ENCODE measurements around the gene ITCH.

ITCH gene

DNA sequence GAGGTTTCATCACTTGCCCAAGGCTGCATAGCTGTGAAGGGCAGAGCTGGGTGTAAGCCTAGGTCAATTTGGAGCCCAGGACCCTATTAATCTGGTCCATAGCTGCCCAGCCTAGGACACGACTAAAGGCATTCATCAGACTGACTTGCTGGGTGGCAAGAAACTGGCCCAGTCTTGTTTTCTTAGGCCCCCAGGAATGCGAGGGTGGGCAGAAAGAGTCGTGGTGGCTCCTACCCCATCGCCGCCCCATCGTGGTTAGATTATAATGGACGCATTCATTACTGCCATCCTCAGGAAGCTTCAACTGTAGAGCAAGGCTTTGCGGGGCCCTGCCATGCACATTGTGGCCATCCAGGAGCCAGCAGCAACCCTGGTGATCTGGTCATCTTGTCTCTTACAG, 169.2 kb downstream of the ITCH start:
- DNase-seq (ENCODE audit: low spot score) = no peak

DNA sequence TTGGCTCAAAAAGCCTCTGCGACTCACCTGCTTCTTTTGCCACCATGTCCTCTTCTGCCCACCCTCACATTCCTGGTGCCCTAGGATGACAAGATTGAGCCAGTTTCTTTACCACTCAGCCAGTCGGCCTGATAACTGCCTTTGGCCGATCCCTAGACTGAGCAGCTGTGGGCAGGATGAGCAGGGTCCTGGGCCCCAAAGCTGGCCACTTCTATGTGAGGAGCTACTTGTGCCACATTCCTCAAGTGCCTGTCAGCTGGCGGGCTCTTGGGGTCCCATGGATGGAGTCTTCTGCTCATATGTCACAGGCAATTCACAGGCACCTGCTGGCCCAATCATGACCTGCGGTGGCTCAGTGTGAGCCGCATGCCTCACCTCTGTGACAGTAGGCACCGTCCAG, 169.7 kb downstream of the ITCH start:
- no peak for DNase-seq (ENCODE audit: low spot score)

DNA sequence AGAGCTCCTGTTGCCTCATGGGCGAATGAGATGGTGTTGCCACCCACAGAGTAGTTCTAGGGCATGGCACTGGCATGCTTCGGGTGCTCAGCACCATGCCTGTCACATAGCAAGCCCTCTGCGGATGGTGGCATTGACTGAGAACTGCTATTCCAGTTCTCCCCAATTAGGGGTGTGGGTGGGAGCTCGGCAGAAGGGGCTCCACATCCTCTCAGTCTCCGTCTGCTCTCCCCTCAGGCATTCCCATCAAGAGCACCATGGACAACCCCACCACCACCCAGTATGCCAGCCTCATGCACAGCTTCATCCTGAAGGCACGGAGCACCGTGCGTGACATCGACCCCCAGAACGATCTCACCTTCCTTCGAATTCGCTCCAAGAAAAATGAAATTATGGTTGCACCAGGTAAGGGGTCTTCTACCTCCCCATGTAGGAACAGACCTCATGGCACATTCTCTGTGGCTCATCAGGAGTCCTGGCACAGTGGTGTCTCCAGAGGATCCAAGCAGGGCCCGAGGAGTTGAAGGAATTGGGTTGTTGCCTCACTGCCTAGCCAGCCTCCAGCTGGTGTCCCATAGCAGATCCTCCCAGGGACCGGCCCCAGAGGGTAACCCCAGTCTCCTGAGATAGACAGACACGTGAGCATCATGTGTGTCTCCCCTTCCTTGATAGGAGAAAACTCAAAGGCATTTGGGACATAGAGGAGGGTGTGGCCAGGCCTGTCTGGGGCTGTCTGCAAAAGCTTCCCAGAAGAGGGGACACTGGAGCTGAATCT, 171.5 kb downstream of the ITCH start:
- no peak for DNase-seq (ENCODE audit: low spot score)

- DNase-seq (ENCODE audit: low spot score) = no peak
These were observed 172.3 kb downstream of the ITCH start for GRCh38 chr20:34535301-34535840.

DNA sequence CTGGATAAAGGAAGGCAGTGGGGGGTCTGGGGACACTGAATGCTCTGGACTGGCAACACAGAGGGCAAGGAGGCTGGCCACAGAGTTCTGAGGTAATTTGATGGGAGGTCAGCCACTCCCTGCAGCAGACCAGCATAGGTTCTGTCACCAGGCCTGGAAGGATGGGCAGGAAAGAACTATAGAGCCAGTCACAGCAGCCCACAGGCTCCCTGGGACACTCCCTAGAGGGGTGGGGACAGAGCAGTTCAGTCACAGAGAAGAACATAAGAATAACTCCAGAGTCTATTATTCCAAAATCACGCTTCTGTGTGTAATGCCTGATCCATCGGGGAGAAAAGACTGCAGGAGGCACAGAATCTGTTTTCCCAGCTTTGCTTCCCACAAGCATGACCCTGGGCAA, 172.8 kb downstream of the ITCH start:
- DNase-seq (ENCODE audit: low spot score) = no peak

DNA sequence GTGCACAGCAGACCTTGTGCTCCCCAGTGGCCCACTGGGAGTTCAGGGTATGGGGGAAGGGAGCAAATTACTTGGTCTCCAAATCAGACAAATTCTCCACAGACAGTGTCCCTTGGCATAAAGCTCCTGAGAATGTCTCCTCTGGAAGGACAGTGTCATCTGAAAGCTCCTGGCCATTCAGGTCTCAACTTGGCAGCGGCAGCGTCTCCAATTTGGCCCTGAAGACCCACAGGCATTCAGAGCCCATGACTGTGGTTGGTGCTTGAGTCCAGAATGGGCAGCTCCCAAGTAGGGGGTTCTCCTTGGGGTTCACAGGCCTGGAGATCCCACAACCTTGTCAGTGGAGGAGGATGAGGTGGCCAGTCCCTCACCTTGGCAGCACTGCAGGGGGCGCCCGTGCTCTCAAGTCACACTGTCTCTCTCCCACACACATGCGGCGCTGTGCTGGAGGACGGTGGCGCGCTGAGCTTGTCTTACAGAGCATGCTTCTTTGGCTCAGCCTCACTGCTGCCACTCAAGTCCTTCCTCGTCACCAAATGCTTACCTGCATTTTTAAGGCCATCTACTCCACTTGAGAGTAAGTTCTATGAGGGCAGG, 173.8 kb downstream of the ITCH start:
- no peak for DNase-seq (ENCODE audit: low spot score)

GRCh38 chr20:34537651-34538050, 174.6 kb downstream of the ITCH start:
- no peak for DNase-seq (ENCODE audit: low spot score)

DNA sequence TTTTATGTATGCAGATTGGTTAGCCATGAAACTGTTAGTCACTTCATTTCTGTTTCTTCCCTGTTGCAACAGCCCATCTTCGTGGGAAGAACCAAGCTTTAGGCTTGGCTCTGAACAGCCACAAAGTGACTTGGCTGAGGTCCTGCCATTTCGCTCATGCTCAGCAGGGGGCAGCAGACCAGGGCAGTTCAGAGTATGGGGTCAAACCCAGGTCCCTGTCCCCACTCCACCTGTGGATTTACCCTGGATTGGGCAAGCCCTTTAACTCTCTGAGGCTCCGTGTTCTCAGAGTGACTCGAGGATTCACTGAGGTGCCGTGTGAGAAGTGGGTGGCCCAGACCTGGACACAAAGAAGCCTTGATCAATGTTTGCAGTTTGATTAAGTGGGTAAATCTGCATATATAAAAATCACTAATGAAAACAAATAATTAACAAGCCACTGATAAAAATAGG, 175.6 kb downstream of the ITCH start:
- no peak for DNase-seq (ENCODE audit: low spot score)

DNA sequence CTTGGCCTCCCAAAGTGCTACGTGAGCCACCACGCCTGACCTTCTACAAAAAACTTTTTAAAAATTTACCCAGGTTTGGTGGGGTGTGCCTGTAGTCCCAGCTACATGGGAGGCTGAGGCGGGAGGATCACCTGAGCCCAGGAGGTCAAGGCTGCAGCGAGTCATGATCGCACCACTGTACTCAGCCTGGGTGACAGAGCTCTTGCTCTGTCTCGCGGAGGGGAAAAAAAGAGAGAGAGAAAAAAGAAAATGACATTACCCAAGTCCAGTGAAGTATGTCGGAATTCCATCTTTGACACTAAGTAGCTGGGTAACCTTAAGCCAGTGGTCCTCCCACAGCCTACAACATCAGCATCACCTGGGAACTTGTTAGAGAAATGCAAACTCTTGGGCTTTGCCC, 176.7 kb downstream of the ITCH start:
- DNase-seq (ENCODE audit: low spot score) = no peak

- DNase-seq (ENCODE audit: low spot score) = no peak
These were observed 177.7 kb downstream of the ITCH start for GRCh38 chr20:34540596-34541263.

DNA sequence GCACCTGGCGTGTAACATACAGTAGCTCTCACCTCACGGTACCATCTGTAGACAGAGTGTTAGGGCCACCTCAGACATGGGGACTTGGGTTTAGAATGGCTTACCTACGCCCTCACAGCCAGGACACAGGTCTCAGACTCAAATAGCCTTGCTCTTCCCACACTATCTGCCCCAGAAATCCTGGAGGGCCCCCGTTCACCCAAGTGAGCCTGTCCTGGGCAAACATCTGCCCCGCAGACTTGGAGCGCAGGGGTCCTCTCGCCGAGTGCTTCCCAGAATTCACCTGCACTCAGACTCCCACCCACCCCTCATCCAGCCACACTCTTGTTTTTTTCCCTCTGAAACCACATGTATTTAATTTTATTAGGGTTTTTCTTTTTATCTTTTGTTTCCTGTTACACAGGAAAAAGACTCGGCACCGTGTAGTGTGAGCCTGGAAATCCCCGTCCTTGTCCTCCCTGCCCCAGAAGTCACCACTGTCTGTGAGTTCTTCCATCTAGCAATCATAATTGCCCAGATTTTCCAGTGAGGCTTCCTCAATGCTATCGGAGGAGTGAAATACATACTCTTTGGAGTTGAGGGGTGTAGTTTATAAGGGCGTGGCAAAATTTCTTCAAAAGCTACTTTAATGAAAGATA, 178.3 kb downstream of the ITCH start:
- no peak for DNase-seq (ENCODE audit: low spot score)

DNA sequence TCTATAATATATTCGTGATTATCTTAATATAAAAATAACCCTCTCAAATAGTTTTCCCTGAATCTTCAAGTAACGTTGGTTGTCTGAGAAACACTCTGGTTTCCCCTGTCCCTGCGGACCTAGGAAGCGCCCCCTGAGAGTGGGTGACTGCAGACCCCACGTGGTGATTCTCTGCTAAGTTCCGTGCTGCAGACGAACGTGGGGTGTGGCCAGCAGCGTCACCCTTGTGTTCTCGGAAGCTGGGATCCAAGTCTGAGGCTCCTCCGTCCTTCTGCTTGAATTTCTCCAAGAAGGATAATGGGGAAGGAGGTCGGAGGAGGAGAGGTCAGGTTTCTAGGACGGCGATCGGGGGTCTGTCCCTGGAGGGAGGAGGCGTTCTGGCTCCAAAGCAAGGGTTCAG, 178.8 kb downstream of the ITCH start:
- no peak for DNase-seq (ENCODE audit: low spot score)

DNA sequence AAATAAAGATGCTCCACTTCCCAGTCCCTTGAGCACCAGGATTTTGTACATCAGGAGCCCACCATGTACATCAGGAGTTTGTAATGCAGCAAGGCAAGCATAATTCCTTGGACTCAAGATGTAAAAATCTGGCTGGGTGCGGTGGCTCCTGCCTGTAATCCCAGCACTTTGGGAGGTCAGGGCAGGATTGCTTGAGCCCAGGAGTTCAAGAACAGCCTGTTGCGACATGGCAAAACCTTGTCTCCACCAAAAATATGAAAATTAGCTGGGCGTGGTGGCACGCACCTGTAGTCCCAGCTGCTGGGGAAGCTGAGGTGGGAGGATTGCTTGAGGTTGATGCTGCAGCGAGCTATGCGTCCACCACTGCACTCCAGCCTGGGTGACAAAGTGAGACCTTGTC, 179.4 kb downstream of the ITCH start:
- DNase-seq (ENCODE audit: low spot score) = no peak

DNA sequence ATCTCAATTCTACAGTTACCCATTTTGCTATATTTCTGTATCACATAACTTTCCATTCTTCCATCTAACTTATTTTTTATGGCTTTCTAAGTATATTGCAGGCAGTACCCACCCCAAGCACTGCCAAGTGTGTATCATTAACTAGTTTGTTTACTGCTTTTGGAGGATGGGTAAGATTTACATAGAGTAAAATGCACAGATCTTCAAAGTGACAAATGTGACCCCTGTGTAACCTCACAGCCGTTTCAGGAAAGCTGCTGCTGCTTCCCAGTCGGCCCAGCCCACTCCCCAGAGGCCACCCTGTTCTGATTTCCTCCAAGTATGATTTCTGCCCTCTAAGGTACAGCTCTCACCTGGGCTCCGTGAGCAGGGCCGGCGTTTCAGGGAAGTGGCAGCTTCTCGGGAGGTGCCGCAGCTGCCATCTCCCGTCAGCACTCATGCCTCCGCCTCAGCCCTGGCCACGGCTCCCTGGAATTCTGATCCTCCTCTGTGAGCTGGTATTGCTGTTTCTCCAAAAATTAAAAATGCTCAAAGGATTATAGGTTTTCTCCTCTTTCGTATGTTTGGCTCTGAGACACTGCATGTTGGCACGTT, 180.5 kb downstream of the ITCH start:
- no peak for DNase-seq (ENCODE audit: low spot score)

DNA sequence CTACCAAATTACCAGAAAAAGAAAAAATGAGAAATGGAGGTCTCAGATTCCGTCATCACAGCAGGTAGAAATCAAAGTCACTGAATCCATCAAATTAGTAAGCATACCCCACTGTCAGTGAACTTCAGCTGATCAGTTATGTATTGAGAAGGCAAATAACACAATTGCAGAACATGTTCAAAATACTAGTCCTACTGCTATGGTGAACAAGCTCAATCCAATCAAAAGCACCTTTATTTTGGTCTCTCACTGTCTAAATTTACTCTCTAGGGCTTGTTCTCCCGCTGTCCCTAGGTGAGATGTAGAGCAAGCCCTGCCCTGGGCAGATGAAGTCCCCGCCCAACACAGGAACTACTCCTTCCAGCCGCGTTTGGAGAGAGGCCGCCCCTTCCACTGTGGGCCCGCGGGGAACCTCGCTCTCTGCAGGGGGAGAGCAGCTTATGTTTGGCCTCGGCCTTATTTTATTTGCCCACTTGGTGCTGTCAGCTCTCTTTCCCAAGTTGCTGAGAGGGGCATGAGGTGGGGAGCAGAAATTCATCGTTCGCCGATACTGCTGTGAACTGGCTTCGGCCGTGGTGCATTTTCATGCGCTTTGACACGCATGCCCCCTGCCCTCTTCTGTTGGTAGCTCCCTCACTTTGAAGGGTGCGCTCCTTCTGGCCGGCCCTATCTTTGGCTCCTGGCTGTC, 181.2 kb downstream of the ITCH start:
- no peak for DNase-seq (ENCODE audit: low spot score)

GRCh38 chr20:34546751-34547181, 183.7 kb downstream of the ITCH start:
- no peak for DNase-seq (ENCODE audit: low spot score)

DNA sequence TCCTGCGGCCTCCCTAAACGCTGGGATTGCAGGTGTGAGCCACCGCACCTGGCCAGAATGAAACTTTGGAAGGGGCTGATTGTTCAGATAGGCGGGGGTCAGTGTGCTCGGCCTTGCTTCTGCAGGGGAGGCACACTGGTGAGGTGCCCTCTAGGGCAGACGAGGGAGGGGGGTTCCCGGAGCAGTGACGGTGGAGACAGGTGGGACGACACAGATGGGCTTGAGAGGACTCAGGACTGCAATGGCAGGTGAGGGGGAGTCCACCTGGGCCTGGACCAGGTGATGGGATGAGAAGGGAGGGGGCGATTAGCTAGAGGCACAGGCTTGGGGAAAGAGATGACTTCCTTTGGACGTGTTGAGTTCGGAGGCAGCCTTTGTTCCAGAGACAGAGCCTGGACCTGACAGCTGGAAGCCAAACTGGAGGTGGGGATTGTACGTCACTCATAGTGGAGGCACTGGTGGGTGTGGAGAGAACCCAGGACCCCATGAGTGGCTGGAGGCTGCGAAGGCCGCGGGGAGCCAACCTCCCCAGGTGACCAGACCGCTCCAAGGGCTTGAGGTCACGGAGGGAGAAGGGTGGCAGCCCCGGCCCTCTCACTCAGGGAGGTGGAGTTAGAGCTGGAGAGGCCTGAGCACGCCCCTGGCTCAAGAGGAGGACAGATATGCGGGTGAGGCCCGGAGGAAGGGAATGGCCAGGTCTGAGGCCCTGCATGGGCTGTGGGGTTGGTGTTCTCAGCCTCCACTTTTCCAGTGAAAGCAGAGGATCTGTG, 185.0 kb downstream of the ITCH start:
- no peak for DNase-seq (ENCODE audit: low spot score)

- no peak for DNase-seq (ENCODE audit: low spot score)
These were observed 186.3 kb downstream of the ITCH start for GRCh38 chr20:34549291-34549928.

DNA sequence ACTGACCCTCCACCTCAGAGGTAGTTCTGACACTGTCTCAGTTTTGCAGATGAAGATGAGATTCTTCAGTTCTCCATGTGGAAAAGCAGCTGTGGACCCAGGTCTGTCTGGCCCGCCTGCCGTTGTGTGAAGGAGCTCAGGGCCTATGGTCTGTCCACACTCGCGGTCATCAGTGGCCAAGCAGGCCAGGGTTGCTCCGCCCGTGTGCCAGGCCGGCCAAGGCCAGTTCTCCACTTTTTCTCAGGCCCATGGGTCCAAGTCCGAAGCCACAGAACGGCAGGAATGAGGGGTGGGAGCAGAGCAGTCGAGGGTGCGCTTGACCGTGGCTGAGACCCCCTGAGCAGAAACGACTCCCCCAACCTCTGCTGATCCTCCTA, 186.8 kb downstream of the ITCH start:
- DNase-seq (ENCODE audit: low spot score) = no peak

DNA sequence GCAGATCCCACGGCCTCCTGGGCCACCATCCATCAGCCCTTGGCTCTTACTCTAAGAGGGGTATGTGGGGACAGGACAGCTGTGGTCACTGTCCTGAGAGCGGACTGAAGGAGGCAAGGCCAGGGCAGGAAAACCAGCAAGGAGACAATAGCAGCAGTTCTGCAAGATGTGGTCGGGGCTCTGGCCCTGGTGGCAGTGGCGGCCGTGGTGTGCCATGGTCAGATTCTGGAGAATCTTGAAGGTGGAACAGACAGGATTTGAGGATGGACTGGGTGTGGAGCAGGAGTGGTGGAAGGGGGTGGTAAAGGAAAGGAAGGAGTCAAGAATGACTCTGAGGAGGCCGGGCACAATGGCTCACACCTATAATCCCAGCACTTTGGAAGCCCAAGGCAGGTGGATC, 189.5 kb downstream of the ITCH start:
- DNase-seq (ENCODE audit: low spot score) = no peak
